ENCODE data around the gene TMX3. TPM values are rescaled to one million over a fixed set of nuclear protein-coding genes. Genes with fewer than 3 reads are reported as not detected.

The TMX3 gene
- total and polyA plus RNA-seq, 7 donors = 8.5 to 25.3 (median 18.5) TPM

- TF ChIP-seq CTCF (IDR thresholded peaks at IDR 0.05) = no peak
- intact Hi-C loops (cut with DNase I) = no loop called here
- 94 to 99% (median 96%) methylated on average over 2 of the region's 2 CpGs for WGBS, 3 donors
- Histone ChIP-seq H3K27ac (no peak overlapping the region), H3K4me3 (no peak overlapping the region), H3K27me3 (ENCODE audit: insufficient read depth in 3 of 3, low read length in 2 of 3) (no peaks in the 10 kb centered on the region), H3K9me3 (no peaks in the 10 kb centered on the region), H3K4me1 (no peaks in the 10 kb centered on the region), H3K36me3 (ENCODE audit: insufficient read depth in 1 of 2, low read depth in 1 of 2) (peaks cover 6 to 52% of the 10 kb centered on the region in 2 donors)
- ATAC-seq (no peak), DNase-seq (no peak)
Measured at GRCh38 chr18:68696937-68697336, 18.0 kb downstream of the TMX3 start.

GRCh38 chr18:68694316-68694715 lies 20.6 kb downstream of the TMX3 start:
- no peak for DNase-seq
- Histone ChIP-seq H3K4me1 (no peaks in the 10 kb centered on the region), H3K27ac (no peak overlapping the region), H3K27me3 (ENCODE audit: insufficient read depth in 3 of 3, low read length in 2 of 3) (no peaks in the 10 kb centered on the region), H3K4me3 (no peak overlapping the region), H3K9me3 (no peaks in the 10 kb centered on the region), H3K36me3 (ENCODE audit: insufficient read depth in 1 of 2, low read depth in 1 of 2) (peaks cover 6 to 69% of the 10 kb centered on the region in 2 donors)
- 46 to 58% (median 56%) methylated on average over 11 of the region's 11 CpGs for WGBS, 3 donors
- no peak for TF ChIP-seq CTCF (IDR thresholded peaks at IDR 0.05)
- intact Hi-C loops (cut with DNase I) = no loop called here
- peak in 1 of 4 donors; percentile 42 for ATAC-seq

- no peaks in the 10 kb centered on the region for H3K27me3 ChIP-seq (ENCODE audit: insufficient read depth in 3 of 3, low read length in 2 of 3)
- WGBS, 3 donors = 95% methylated on average over 26 of the region's 26 CpGs
- H3K27ac ChIP-seq = no peak overlapping the region
- intact Hi-C loops (cut with DNase I) = no loop called here
- H3K36me3 ChIP-seq (ENCODE audit: insufficient read depth in 1 of 2, low read depth in 1 of 2) = peaks cover 6 to 80% of the 10 kb centered on the region in 2 donors
- no peaks in the 10 kb centered on the region for H3K9me3 ChIP-seq
- H3K4me3 ChIP-seq = no peak overlapping the region
- no peaks in the 10 kb centered on the region for H3K4me1 ChIP-seq
- no peak for TF ChIP-seq CTCF (IDR thresholded peaks at IDR 0.05)
- DNase-seq (no peak), ATAC-seq (no peak)
Measured at GRCh38 chr18:68693091-68693815, 21.7 kb downstream of the TMX3 start.

DNA sequence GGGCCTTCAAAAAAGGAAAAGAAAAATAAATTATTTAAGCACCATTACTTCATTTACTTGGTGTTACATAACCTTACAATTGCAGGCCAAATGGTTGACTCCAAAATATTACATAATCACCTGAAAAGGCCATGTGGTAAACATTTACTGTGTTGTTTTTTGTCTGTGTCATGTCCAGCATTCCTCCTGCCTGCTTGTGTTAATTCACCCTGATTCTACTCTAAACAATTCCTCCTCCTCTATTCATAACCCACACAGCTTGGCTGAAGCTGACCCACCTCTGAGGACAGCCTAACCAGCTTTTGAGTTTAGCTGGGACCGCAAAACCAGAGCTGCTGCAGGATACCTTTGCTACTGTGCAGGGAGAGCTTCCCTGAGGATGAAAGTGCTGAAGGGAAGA lies 35.4 kb downstream of the TMX3 start:
- H3K27ac ChIP-seq = no peak overlapping the region
- no peaks in the 10 kb centered on the region for H3K27me3 ChIP-seq (ENCODE audit: insufficient read depth in 3 of 3, low read length in 2 of 3)
- intact Hi-C loops (cut with DNase I) = no loop called here
- no peak for TF ChIP-seq CTCF (IDR thresholded peaks at IDR 0.05)
- no peak for ATAC-seq
- no peaks in the 10 kb centered on the region for H3K9me3 ChIP-seq
- H3K4me1 ChIP-seq = no peaks in the 10 kb centered on the region
- peaks cover 8 to 93% of the 10 kb centered on the region in 2 donors for H3K36me3 ChIP-seq (ENCODE audit: insufficient read depth in 1 of 2, low read depth in 1 of 2)
- no peak overlapping the region for H3K4me3 ChIP-seq
- 88 to 97% (median 93%) methylated on average over 1 of the region's 1 CpG for WGBS, 3 donors
- DNase-seq = no peak

- H3K36me3 ChIP-seq (ENCODE audit: insufficient read depth in 1 of 2, low read depth in 1 of 2) = peaks cover 8 to 75% of the 10 kb centered on the region in 2 donors
- no peak for TF ChIP-seq CTCF (IDR thresholded peaks at IDR 0.05)
- no peaks in the 10 kb centered on the region for H3K4me1 ChIP-seq
- ATAC-seq = no peak
- H3K27ac ChIP-seq = no peak overlapping the region
- H3K4me3 ChIP-seq = no peak overlapping the region
- DNase-seq = no peak
- no peaks in the 10 kb centered on the region for H3K27me3 ChIP-seq (ENCODE audit: insufficient read depth in 3 of 3, low read length in 2 of 3)
- intact Hi-C loops (cut with DNase I) = no loop called here
- H3K9me3 ChIP-seq = no peaks in the 10 kb centered on the region
- WGBS, 3 donors = 51 to 67% (median 63%) methylated on average over 2 of the region's 2 CpGs
Measured at GRCh38 chr18:68676913-68677312, 38.0 kb downstream of the TMX3 start.

All from psoas muscle (tissue), 8 donors.